Stimulated activated CD4-positive, alpha-beta T cell treated with anti-CD3 and anti-CD28 coated beads, Interleukin-15, amount 100 ng/mL, for 24 hours (primary cell): ENCODE results near the gene YIPF2.
"Not testable (repeated sequence)": the region's sequence is repeated elsewhere in the genome, so short reads cannot be mapped to it uniquely, and the experiment has no call there.

Experiments
- DNase-seq: peaks from one replicate; pipeline ENCODE4 v3.0.0-alpha.2; 2020

Gene YIPF2

GRCh38 chr19:10928563-10929401, at the start of gene YIPF2, which contains the start of gene TIMM29:
TSS of gene YIPF2 (minus strand) at chr19:10928639. CDS start at chr19:10928410, 229 bp downstream.
TSS of gene TIMM29 (plus strand) at chr19:10928811. CDS start at chr19:10928823, 12 bp downstream.
- peak; percentile 98 for DNase-seq

- no peak for DNase-seq
Measured at GRCh38 chr19:10977742-10978092, 49.3 kb upstream of the YIPF2 start.

GRCh38 chr19:10976131-10976892, 47.9 kb upstream of the YIPF2 start:
- no peak for DNase-seq

GRCh38 chr19:10975374-10976130, 47.1 kb upstream of the YIPF2 start:
- DNase-seq = no peak

- DNase-seq = no peak
Measured at GRCh38 chr19:10971107-10971726, 42.8 kb upstream of the YIPF2 start.

- DNase-seq = no peak
Measured at GRCh38 chr19:10968527-10969135, 40.2 kb upstream of the YIPF2 start.

GRCh38 chr19:10966809-10967208, 38.4 kb upstream of the YIPF2 start:
- DNase-seq = no peak

- DNase-seq = no peak
Measured at GRCh38 chr19:10965398-10965797, 37.0 kb upstream of the YIPF2 start.

- DNase-seq = no peak
Measured at GRCh38 chr19:10964903-10965302, 36.5 kb upstream of the YIPF2 start.

- DNase-seq = no peak
Measured at GRCh38 chr19:10963865-10964264, 35.4 kb upstream of the YIPF2 start.

GRCh38 chr19:10962863-10963262, 34.4 kb upstream of the YIPF2 start:
- no peak for DNase-seq

GRCh38 chr19:10961073-10961860, 32.8 kb upstream of the YIPF2 start:
- no peak for DNase-seq

- DNase-seq = peak; percentile 98
Measured at GRCh38 chr19:10960314-10961072, 32.1 kb upstream of the YIPF2 start, which contains the start of gene SMARCA4. TSS of gene SMARCA4 (plus strand) at chr19:10961030. CDS start at chr19:10984152, 23,122 bp downstream.

GRCh38 chr19:10959277-10959968, 31.0 kb upstream of the YIPF2 start:
- not testable (repeated sequence) for DNase-seq

- DNase-seq = no peak
Measured at GRCh38 chr19:10952809-10953208, 24.4 kb upstream of the YIPF2 start.

- DNase-seq = no peak
Measured at GRCh38 chr19:10946958-10947657, 18.7 kb upstream of the YIPF2 start.

- no peak for DNase-seq
Measured at GRCh38 chr19:10945264-10945663, 16.8 kb upstream of the YIPF2 start.

GRCh38 chr19:10943412-10943811, 15.0 kb upstream of the YIPF2 start:
- not testable (repeated sequence) for DNase-seq

- not testable (repeated sequence) for DNase-seq
Measured at GRCh38 chr19:10941649-10942048, 13.2 kb upstream of the YIPF2 start.
